SK-MEL-5 (cell line): ENCODE measurements around the gene NDFIP1. TPM values are rescaled to one million over a fixed set of nuclear protein-coding genes. Genes with fewer than 3 reads are reported as not detected.
"Not testable (repeated sequence)": the region's sequence is repeated elsewhere in the genome, so short reads cannot be mapped to it uniquely, and the experiment has no call there.

Experiments used
- DNase-seq: peaks from one replicate; pipeline ENCODE4 v3.0.0-alpha.2; 2016; ENCODE audit warnings: low read depth, low spot score
- in situ Hi-C: cut with HindIII; loops from 2 replicates; pipeline ENCODE4 v1.10.0; 2016; ENCODE audit warnings: low sequenced_read_pairs, high pct_unique_total_duplicates, low pct_unique_long_range_greater_than_20kb
- total RNA-seq: library from RNA; depleted of rRNA; stranded (reverse); fragments of >200 nt; shearing (Covaris generic); gene quantifications from 2 replicates; pipeline ENCODE4 v1.2.3, GENCODE V29; 2014

NDFIP1 gene
- total RNA-seq, 1 experiment from 2014 or later: 41.8 TPM

- no peak for DNase-seq
Measured at GRCh38 chr5:142167458-142167857, 58.9 kb downstream of the NDFIP1 start.

GRCh38 chr5:142168365-142168764, 59.8 kb downstream of the NDFIP1 start:
- in situ Hi-C loops: loop anchor here (25.0 kb wide), 1 partner anchor 719 kb away; no protein-coding TSS in a partner anchor
- no peak for DNase-seq

More at GRCh38 chr5:142167458-142167857, 58.9 kb downstream of the NDFIP1 start:
- in situ Hi-C loops: loop anchor here (25.0 kb wide), 1 partner anchor 720 kb away; no protein-coding TSS in a partner anchor

- in situ Hi-C loops: loop anchor here (10.0 to 25.0 kb wide), 2 partner anchors 374 to 717 kb away; no protein-coding TSS in a partner anchor
- no peak for DNase-seq
Measured at GRCh38 chr5:142170254-142170953, 61.8 kb downstream of the NDFIP1 start.

- in situ Hi-C loops: loop anchor here (10.0 to 25.0 kb wide), 2 partner anchors 374 to 716 kb away; no protein-coding TSS in a partner anchor
- DNase-seq: no peak
Measured at GRCh38 chr5:142171270-142171669, 62.7 kb downstream of the NDFIP1 start.

GRCh38 chr5:142175039-142175438, 66.5 kb downstream of the NDFIP1 start:
- no peak for DNase-seq
- in situ Hi-C loops: loop anchor here (10.0 kb wide), 1 partner anchor 370 kb away; no protein-coding TSS in a partner anchor

GRCh38 chr5:142175461-142176142, 67.0 kb downstream of the NDFIP1 start:
- DNase-seq: no peak
- in situ Hi-C loops: loop anchor here (10.0 kb wide), 1 partner anchor 369 kb away; no protein-coding TSS in a partner anchor

- DNase-seq: no peak
- in situ Hi-C loops: loop anchor here (10.0 kb wide), 1 partner anchor 369 kb away; no protein-coding TSS in a partner anchor
Measured at GRCh38 chr5:142176255-142176654, 67.7 kb downstream of the NDFIP1 start.

GRCh38 chr5:142178651-142179050, 70.1 kb downstream of the NDFIP1 start:
- DNase-seq: no peak
- in situ Hi-C loops: loop anchor here (10.0 kb wide), 1 partner anchor 366 kb away; no protein-coding TSS in a partner anchor

GRCh38 chr5:142179776-142180387, 71.3 kb downstream of the NDFIP1 start:
- in situ Hi-C loops: loop anchor here (10.0 kb wide), 1 partner anchor 365 kb away; no protein-coding TSS in a partner anchor
- DNase-seq: peak; percentile 8

GRCh38 chr5:142181096-142181495, 72.5 kb downstream of the NDFIP1 start:
- DNase-seq: no peak
- in situ Hi-C loops: no loop called here

- DNase-seq: peak; percentile 26
Measured at GRCh38 chr5:142181547-142182163, 73.1 kb downstream of the NDFIP1 start.

GRCh38 chr5:142182840-142183239, 74.3 kb downstream of the NDFIP1 start:
- in situ Hi-C loops: no loop called here
- no peak for DNase-seq

More at GRCh38 chr5:142181547-142182163, 73.1 kb downstream of the NDFIP1 start:
- in situ Hi-C loops: no loop called here

GRCh38 chr5:142183561-142183960, 75.0 kb downstream of the NDFIP1 start:
- in situ Hi-C loops: no loop called here
- DNase-seq: no peak

GRCh38 chr5:142184988-142185387, 76.4 kb downstream of the NDFIP1 start:
- in situ Hi-C loops: no loop called here
- DNase-seq: no peak

GRCh38 chr5:142186514-142186856, 77.9 kb downstream of the NDFIP1 start:
- in situ Hi-C loops: no loop called here
- no peak for DNase-seq

- no peak for DNase-seq
Measured at GRCh38 chr5:142186857-142187594, 78.4 kb downstream of the NDFIP1 start.

GRCh38 chr5:142188691-142189090, 80.1 kb downstream of the NDFIP1 start:
- DNase-seq, in situ Hi-C loops: not testable (repeated sequence)

More at GRCh38 chr5:142186857-142187594, 78.4 kb downstream of the NDFIP1 start:
- in situ Hi-C loops: no loop called here
